NT2/D1 (cell line): ENCODE data around the gene PEX16.

Experiments
- YY1 ChIP-seq: IDR thresholded peaks from 2 replicates; pipeline ENCODE4 v1.6.1; 2011; ENCODE audit not compliant: insufficient read length, insufficient read depth
- ZNF274 ChIP-seq: IDR thresholded peaks from 2 replicates; pipeline ENCODE4 v1.6.1; 2011; ENCODE audit warnings: mild to moderate bottlenecking, low read depth, low read length

DNA sequence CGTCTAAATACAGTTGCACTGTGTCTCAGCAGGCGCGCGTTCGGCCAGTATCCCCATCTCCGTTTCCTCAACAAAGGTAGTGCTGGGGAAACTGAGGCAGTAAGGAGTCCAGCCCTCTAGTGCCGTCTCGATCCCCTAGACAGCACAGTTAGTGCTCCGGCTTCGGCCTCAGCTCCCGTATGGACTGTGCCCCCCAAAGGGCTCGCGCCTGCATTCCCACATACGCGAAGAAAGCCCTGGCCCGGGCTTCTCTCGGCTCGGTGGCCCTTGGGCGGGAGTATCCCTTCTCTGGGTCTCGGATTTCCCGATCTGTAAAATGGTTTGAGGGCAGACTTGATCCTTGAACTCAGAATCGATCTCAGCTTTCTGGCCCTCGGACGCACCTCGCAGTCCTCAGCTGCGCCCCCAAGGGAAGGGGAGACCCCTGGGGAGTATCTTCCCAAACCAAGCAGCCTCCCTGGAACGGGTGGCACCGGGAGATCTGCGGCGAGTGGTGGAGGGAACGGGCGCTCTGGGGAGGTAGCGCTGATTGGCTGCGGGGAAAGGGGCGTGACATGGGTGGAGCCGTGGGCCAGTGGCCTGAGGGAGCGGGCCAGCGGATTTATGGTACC is 759 bp upstream of the PEX16 start:
- TF ChIP-seq ZNF274, result no peak
- TF ChIP-seq YY1, result no peak
